Hematopoietic multipotent progenitor cell (in vitro differentiated cells): ENCODE data around the gene ZDHHC3. TPM values are rescaled to one million over a fixed set of nuclear protein-coding genes. Genes with fewer than 3 reads are reported as not detected.
"Not testable (repeated sequence)": the region's sequence is repeated elsewhere in the genome, so short reads cannot be mapped to it uniquely, and the experiment has no call there.

Source experiments
- DNase-seq, 3 donors: peaks; one replicate each; pipeline ENCODE4 v3.0.0-alpha.2; 2011 to 2015; ENCODE audit warnings: low read depth in 2 of 3, low spot score in 2 of 3
- total RNA-seq: library from RNA; depleted of rRNA; stranded (reverse); fragments of >200 nt; gene quantifications from one replicate; pipeline ENCODE4 v1.2.3, GENCODE V29; 2012

ZDHHC3 gene
- total RNA-seq, 1 donor: 71.1 TPM

GRCh38 chr3:44966795-44967278 is 9.1 kb downstream of the ZDHHC3 start:
- peak in 1 of 3 donors; percentile 32 for DNase-seq

- no peak for DNase-seq
Observed at GRCh38 chr3:44965165-44965564, 10.8 kb downstream of the ZDHHC3 start.

GRCh38 chr3:44963571-44964325 is 12.2 kb downstream of the ZDHHC3 start:
- DNase-seq: no peak

GRCh38 chr3:44962621-44963393 is 13.2 kb downstream of the ZDHHC3 start:
- no peak for DNase-seq

- DNase-seq: no peak
Observed at GRCh38 chr3:44961888-44962287, 14.1 kb downstream of the ZDHHC3 start.

- DNase-seq: no peak
Observed at GRCh38 chr3:44960387-44961026, 15.5 kb downstream of the ZDHHC3 start.

- DNase-seq: no peak
Observed at GRCh38 chr3:44958386-44958785, 17.6 kb downstream of the ZDHHC3 start.

- no peak for DNase-seq
Observed at GRCh38 chr3:44957986-44958385, 18.0 kb downstream of the ZDHHC3 start.

- DNase-seq: no peak
Observed at GRCh38 chr3:44955917-44956316, 20.1 kb downstream of the ZDHHC3 start.

- DNase-seq: peak in 2 of 3 donors; percentile 51 to 60
Observed at GRCh38 chr3:44954962-44955361, 21.0 kb downstream of the ZDHHC3 start.

GRCh38 chr3:44954304-44954703 is 21.7 kb downstream of the ZDHHC3 start:
- no peak for DNase-seq

GRCh38 chr3:44952689-44953088 is 23.3 kb downstream of the ZDHHC3 start:
- DNase-seq: no peak

GRCh38 chr3:44950275-44950734 is 25.7 kb downstream of the ZDHHC3 start:
- DNase-seq: no peak

GRCh38 chr3:44949770-44950169 is 26.2 kb downstream of the ZDHHC3 start:
- not testable (repeated sequence) for DNase-seq

- DNase-seq: no peak
Observed at GRCh38 chr3:44948239-44948638, 27.7 kb downstream of the ZDHHC3 start.

- DNase-seq: no peak
Observed at GRCh38 chr3:44942202-44942921, 33.6 kb downstream of the ZDHHC3 start.

- no peak for DNase-seq
Observed at GRCh38 chr3:44939581-44940036, 36.4 kb downstream of the ZDHHC3 start.

GRCh38 chr3:44932986-44933944 is 42.7 kb downstream of the ZDHHC3 start:
- DNase-seq: no peak

- no peak for DNase-seq
Observed at GRCh38 chr3:44932271-44932670, 43.7 kb downstream of the ZDHHC3 start.
